Renal cortex interstitium (tissue), 3 donors: ENCODE results near the gene TRRAP. TPM values are rescaled to one million over a fixed set of nuclear protein-coding genes. Genes with fewer than 3 reads are reported as not detected.

Experiments used
- polyA plus RNA-seq, 3 donors: library from polyadenylated mRNA; unstranded; fragments of 120-200 nt; gene quantifications; one replicate each; pipeline ENCODE4 v1.2.1, GENCODE V29; 2013; ENCODE audit not compliant: insufficient read length in 3 of 3

Gene TRRAP
- polyA plus RNA-seq, 3 donors: 42.4 to 45.4 (median 43.7) TPM

Other genes starting within 250 kb of the TRRAP start
- gene TMEM130, start 8.5 kb upstream of the TRRAP start, polyA plus RNA-seq: 1 to 10 TPM; 4.8 to 5.9 (median 5.0) TPM